ENCODE measurements around the gene FRMD4A.

DNA sequence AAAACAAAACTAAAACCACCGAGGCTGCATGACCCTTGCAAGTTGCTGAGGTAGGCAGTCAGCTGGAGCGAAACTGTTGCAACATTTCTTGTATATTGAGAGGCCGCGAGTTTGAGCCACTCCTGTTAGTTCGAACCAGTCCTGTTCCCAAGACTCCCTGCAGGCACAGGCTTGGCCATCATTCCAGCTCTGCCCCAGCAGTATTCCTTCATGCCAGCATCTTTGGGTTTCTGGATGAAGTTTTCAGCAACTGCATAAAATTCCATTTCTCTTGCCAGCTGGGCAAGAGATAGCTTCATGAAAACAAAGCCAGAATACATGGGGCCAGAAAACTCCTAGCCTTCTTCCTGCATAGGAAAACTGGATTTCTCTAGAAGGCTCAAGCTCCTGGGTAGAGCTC lies 207.6 kb downstream of the FRMD4A start:
- no peak for TF ChIP-seq POLR2A (IDR thresholded peaks at IDR 0.05)
- TF ChIP-seq, protein P1, sequence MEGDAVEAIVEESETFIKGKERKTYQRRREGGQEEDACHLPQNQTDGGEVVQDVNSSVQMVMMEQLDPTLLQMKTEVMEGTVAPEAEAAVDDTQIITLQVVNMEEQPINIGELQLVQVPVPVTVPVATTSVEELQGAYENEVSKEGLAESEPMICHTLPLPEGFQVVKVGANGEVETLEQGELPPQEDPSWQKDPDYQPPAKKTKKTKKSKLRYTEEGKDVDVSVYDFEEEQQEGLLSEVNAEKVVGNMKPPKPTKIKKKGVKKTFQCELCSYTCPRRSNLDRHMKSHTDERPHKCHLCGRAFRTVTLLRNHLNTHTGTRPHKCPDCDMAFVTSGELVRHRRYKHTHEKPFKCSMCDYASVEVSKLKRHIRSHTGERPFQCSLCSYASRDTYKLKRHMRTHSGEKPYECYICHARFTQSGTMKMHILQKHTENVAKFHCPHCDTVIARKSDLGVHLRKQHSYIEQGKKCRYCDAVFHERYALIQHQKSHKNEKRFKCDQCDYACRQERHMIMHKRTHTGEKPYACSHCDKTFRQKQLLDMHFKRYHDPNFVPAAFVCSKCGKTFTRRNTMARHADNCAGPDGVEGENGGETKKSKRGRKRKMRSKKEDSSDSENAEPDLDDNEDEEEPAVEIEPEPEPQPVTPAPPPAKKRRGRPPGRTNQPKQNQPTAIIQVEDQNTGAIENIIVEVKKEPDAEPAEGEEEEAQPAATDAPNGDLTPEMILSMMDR (IDR thresholded peaks at IDR 0.05) = no peak
- no peak for TF ChIP-seq EP300 (IDR thresholded peaks at IDR 0.05)
